ENCODE data around the gene TRPC5OS.
A peak's percentile ranks its signal among the peaks of the same experiment; 100 is the strongest.

The TRPC5OS gene

DNA sequence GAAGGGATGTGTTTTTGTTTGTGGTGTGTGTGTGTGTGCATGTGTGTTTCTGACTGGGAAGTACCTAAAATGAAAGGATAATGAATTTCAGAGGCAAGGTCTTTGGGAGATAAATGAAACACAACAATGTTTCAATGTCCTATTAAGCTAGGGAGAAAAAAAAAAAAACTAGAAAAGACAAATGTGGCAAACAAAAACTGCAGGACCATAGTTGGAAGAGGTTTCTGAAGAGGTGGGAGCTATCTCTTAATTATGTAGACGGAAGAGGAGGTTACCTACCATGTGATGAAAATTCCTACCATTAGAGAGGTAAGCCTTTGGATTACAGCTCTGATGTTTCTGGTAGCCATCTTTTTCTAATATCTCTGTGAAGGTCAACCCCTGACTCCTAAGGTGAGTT lies at the start of gene TRPC5OS:
Gene TRPC5OS, plus strand, starts transcription at position 301 of the 400 bp plus-strand sequence. CDS start 25,669 bp downstream, outside the sequence.
- DNase-seq (ENCODE audit: low spot score): no peak

GRCh38 chrX:111829345-111829744 lies 46.6 kb upstream of the TRPC5OS start:
- no peak for DNase-seq (ENCODE audit: low spot score)

DNA sequence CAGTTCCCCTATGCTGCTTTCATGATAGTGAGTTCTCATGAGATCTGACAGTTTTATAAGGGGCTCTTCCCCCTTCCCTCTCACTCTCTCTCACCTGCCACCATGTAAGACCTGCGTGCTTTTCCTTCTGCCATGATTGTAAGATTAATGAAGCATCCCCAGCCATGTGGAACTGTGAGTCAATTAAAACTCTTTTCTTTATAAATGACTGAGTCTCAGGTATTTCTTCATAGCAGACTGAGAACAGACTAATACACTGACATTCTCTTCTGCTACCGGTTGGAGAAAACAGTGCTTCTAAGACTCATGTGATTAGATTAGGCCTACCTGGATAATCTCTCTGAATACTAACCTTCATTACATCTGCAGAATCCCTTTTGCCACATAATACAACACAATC lies 45.4 kb upstream of the TRPC5OS start:
- no peak for DNase-seq (ENCODE audit: low spot score)

- DNase-seq (ENCODE audit: low spot score): no peak
Measured at GRCh38 chrX:111831343-111831742, 44.6 kb upstream of the TRPC5OS start.

DNA sequence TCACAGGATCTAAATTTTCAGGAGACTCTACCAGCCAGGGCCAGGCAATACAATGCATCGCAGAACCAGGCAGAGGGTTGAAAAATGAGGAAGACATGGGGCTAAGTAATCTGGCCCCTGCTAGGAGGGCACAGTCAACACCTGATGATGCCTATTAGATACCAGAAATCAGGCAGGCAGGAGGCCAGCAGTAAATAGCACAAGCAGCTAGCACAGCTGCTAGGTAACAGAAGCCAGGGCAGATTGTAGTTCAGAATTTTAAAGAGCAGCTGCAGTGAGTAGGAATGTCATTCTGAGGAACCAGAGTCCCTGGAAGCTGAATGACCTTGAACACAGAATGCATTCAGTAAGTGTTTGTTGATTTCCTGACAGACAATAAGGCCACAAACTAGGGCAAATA lies 38.8 kb upstream of the TRPC5OS start:
- no peak for DNase-seq (ENCODE audit: low spot score)

DNA sequence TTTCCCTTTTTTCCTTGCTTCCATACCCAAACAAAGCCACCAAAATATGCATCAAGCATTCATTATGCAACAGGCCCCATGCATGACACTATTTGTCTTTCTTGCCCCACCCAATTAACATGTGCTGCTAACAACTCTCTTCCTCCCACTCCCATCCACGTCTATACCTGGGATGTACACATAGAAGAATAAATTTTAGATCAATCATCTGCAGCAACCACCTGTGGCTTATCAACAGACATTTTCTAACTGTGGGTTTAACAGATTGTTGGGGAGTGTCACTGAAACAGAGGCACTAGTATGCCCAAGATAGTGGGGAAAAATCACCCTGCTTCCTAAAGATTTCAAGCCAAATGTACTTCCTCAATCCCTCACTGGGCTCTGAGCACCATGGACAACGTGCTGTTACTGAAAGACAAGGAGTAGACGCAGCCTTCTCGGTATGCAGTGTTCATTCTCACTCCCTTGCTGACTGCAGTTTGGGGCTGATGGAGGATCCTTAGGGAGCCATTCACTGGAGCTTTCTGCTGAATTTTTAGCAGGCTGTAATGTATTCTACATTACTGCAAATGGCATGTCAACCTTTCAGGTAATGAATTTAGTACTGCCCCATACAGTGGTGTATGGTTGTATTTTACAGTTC lies 28.4 kb upstream of the TRPC5OS start:
- no peak for DNase-seq (ENCODE audit: low spot score)

DNA sequence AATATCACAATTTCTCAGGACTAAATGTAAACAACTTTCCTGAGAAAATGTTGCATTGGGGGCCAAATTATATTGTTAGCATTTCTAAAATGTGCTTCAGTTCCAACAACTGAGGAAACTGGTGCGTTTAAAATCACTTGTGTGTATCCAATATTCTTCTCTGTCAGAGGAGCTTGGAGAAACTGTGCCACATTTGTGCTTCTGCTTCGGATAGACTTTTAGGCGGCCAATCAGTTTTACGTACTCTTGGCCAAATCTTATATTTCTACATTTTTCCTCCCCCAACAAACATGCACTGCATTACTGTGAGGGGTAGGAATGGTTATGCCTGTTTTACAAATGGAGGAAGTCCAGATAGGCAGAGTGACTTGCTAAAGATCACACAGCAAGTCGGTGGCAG lies 27.4 kb upstream of the TRPC5OS start:
- no peak for DNase-seq (ENCODE audit: low spot score)

GRCh38 chrX:111850975-111851374 lies 25.0 kb upstream of the TRPC5OS start:
- DNase-seq (ENCODE audit: low spot score): no peak

GRCh38 chrX:111854556-111855490 lies 21.2 kb upstream of the TRPC5OS start:
- no peak for DNase-seq (ENCODE audit: low spot score)

DNA sequence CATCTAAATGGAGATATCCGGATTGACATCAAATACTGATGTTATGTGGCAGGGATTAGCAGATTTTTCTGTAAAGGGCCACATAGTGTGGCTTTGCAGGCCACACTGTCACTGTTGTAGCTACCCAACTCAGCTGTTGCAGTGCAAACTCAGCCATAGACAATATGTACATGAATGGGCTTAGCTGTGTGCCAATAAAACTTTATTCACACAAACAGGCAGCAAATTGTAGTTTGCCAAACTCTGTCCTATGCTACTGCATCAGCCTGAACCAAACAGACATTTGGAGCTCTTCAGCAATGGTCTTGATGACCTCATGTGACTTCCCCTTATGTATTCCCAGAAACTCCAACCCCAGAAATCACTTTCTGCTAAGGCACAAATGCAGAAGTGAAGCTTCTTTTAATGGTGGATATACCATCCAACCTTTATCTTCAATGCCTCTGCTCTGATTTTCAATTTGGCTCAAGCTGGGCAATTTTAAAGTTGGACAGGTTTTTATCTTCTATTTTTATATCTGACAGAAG lies 18.4 kb upstream of the TRPC5OS start:
- no peak for DNase-seq (ENCODE audit: low spot score)

DNA sequence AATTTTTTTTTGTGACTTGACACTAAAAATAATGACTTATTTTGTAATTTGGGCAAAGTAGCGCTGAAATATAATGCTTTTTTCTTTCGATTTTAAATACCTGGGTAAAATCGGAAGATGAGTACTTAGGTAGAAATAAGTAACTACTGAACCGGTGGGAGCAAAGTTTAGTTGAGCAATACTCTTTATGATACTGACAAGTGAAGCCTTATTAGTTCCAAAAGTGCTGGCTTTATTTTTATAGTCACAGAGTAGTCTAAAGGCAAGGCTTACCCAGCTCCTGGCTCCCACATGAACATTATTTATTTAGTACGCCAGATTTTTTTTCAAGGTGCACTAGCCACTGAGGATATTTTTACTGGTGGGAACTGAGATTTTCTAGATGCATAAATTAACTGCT lies 14.4 kb upstream of the TRPC5OS start:
- DNase-seq (ENCODE audit: low spot score): no peak

DNA sequence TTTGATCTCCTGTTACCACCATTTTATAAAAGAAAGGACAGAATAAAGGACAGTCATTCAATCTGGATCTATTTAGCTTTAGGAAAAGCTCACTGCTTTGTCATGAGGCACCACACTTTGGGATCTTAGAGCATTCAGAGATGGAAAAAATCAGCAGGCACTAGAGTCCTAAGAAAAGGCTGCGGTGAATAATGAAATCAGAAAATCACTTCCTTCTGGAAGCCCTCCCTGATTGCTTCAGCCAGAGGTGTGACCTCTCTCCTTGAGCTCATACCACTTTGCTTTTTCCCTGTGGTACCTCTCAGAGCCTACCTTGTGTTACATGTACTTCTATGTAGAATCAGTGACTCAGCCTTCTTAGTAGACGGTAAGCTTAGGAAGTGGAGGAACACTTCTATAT lies 8.7 kb upstream of the TRPC5OS start:
- no peak for DNase-seq (ENCODE audit: low spot score)

- DNase-seq (ENCODE audit: low spot score): no peak
Measured at GRCh38 chrX:111868726-111869638, 7.0 kb upstream of the TRPC5OS start.

DNA sequence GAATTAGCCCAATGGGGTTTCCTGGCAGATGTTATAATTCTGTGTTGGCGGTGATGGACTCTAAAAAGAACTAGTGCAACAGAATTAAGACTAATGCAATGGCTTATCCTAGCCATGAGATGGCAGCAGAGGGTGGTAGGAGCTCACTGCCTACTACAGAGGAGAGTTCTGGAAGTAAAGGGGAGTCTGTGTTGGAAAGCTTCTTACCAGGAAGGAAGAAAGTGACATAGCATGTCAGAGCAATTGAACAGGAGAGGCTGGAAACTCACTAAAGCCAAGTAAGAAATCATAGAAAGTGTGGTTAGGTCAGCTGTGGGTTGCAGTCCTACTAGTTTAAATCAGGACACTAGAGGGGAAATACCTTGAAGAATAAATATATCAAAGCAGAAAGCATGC lies 6.3 kb upstream of the TRPC5OS start:
- DNase-seq (ENCODE audit: low spot score): peak; percentile 32

GRCh38 chrX:111874241-111874640 lies 1.7 kb upstream of the TRPC5OS start:
- no peak for DNase-seq (ENCODE audit: low spot score)

- DNase-seq (ENCODE audit: low spot score): no peak
Measured at GRCh38 chrX:111876646-111877045, 665 bp downstream of the TRPC5OS start.

DNA sequence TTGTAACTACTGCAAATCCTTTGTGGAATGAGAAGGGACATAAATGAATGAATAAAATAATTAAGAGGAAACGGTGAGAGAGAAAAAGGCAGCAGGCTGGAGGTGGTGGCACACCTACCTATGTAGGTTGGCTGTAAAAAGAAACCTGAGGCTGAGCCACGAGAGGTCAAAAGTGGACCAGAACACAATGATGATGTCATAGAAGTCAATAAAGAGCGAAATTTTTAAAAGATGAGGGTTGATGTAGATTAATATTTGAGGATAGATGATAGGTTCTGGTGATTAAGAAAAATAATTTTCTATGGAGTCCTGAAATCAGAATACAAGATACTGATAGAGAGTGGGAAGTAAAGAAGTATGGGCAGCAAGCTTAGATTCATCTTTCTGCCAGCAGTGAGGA lies 1.7 kb downstream of the TRPC5OS start:
- DNase-seq (ENCODE audit: low spot score): no peak

- DNase-seq (ENCODE audit: low spot score): no peak
Measured at GRCh38 chrX:111880735-111881134, 4.8 kb downstream of the TRPC5OS start.

DNA sequence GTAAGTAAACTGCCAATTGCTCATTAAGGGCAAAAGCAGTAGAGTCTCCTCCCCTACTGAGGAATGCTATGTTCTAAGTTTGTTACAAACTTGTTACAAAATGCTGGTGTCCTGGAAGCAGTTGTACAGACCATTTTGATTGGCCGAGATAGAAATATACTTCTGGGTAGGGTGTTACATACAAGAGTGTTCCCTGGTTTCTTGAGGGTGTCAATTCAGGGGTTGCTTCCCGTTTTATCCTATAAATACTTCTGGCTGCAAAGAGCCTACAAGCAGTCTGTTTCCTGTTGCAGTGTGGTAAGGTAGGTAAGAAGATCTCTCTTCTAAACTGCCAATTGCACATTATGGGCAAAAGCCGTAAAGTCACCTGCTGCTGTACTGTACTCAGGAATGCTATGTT lies 5.7 kb downstream of the TRPC5OS start:
- no peak for DNase-seq (ENCODE audit: low spot score)

DNA sequence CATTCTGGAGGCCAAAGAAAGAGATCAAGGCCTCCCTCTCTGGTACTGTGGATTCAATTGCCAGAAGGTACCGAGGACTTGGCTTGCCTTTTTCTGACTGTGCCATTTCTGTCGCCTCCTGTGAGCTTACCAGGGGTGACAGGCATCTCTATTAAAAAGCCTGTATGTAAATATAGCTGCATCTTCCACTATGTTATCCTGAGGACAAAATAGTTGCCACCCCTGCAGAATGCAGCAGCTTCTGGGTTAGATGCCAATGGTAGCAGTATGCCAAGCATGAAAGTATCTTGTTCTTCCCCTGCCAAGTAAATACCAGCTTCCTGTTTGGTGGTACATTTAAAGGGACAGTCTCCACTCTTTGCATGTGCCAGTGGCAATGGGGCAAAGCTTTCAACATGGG lies 10.7 kb downstream of the TRPC5OS start:
- no peak for DNase-seq (ENCODE audit: low spot score)

GRCh38 chrX:111888600-111888999 lies 12.6 kb downstream of the TRPC5OS start:
- DNase-seq (ENCODE audit: low spot score): no peak

DNA sequence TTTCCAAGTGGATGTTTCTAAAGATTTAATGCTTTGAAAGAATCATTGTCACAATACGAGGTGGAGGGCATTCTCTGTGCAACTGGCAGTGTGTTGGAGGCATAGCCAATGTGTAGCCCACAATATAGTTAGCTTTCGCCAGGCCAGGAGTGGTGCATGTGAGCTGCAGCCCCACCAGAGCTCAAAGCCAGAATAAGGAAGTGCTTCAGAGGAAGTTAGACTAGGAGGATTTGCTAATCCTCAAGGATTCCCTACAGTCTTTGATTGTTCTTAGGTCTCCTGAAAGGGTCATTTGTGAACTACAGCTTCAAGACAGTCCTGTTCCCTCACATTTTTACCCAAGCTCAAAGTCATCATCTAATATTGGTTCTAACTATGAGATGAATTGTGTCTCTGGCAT lies 16.4 kb downstream of the TRPC5OS start:
- DNase-seq (ENCODE audit: low spot score): no peak

Measured in AG08396 (cell line).